ENCODE measurements around the gene PFDN6. TPM values are rescaled to one million over a fixed set of nuclear protein-coding genes. Genes with fewer than 3 reads are reported as not detected.
A peak's percentile ranks its signal among the peaks of the same experiment; 100 is the strongest.

PFDN6 gene
- total RNA-seq, 1 experiment from 2014 or later: 101 TPM

DNA sequence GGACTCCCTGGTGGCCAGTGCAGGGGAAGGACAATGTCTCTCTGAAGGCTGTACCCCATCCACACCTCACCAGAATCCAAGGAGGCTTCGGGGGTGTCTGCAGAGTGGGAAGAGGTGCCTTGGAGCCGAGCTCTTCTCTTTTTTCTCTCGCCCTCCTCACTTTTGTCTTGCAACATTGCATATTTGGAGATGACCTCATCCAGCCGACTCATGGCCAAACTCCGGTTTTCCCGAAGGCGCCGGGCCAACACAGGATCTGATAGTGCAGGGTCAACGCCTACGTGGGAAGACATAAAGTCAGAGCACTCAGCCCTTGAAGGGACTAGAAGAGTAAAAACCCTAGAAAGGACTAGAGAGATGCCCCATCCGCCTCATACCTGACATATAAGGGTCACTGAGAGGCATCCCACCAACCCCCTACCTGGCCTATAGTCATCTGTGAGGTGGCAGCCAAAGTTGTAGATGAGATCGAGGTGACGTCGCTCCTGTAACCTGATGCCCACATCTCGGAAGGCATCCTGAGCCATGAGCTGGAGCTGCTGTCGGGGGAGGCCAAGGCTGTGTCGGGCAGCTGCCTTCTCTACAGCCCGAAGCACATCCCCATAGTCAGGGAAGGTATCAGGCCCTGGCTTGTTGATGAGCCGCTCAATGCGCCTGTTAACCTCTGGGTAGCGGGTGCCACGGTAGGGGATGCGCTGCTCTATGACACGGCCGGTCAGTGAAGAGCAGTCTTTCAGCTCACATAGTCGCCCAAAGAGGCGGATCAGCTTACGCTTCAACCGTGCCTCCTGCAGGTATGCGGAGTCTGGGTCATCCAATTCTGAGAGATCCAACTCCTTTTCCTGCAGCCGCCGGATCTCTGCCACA lies 31.1 kb downstream of the PFDN6 start:
- no TSS peak for BruUV-seq (replicated peaks)
- Histone ChIP-seq H3K27me3 (ENCODE audit: control insufficient read depth, insufficient read depth, low read length) (no peaks in the 10 kb centered on the region), H3K4me3 (ENCODE audit: low read depth in 2 of 2, low read length in 2 of 2) (peak overlapping the region; percentile 65 to 81), H3K9me3 (ENCODE audit: control insufficient read depth, insufficient read depth, low read depth, low read length) (no peaks in the 10 kb centered on the region), H3K27ac (ENCODE audit: low read length) (peak overlapping the region; percentile 89), H3K4me1 (ENCODE audit: control insufficient read depth, insufficient read depth, low read length) (peaks cover 54% of the 10 kb centered on the region), H3K36me3 (ENCODE audit: control insufficient read depth, insufficient read depth, low read length) (peaks cover 18% of the 10 kb centered on the region)
- ATAC-seq (no peak), DNase-seq (ENCODE audit: low read depth, low spot score) (no peak)
- TF ChIP-seq TCF7L2 (IDR thresholded peaks at IDR 0.05; ENCODE audit: low read depth, low read length) (no peak), POLR2AphosphoS5 (IDR thresholded peaks at IDR 0.05; ENCODE audit: low read depth, low read length) (no peak), SIN3A (IDR thresholded peaks at IDR 0.05; ENCODE audit: borderline replicate concordance, insufficient read depth, low read depth, low read length) (no peak)
- TF ChIP-seq, protein P1, sequence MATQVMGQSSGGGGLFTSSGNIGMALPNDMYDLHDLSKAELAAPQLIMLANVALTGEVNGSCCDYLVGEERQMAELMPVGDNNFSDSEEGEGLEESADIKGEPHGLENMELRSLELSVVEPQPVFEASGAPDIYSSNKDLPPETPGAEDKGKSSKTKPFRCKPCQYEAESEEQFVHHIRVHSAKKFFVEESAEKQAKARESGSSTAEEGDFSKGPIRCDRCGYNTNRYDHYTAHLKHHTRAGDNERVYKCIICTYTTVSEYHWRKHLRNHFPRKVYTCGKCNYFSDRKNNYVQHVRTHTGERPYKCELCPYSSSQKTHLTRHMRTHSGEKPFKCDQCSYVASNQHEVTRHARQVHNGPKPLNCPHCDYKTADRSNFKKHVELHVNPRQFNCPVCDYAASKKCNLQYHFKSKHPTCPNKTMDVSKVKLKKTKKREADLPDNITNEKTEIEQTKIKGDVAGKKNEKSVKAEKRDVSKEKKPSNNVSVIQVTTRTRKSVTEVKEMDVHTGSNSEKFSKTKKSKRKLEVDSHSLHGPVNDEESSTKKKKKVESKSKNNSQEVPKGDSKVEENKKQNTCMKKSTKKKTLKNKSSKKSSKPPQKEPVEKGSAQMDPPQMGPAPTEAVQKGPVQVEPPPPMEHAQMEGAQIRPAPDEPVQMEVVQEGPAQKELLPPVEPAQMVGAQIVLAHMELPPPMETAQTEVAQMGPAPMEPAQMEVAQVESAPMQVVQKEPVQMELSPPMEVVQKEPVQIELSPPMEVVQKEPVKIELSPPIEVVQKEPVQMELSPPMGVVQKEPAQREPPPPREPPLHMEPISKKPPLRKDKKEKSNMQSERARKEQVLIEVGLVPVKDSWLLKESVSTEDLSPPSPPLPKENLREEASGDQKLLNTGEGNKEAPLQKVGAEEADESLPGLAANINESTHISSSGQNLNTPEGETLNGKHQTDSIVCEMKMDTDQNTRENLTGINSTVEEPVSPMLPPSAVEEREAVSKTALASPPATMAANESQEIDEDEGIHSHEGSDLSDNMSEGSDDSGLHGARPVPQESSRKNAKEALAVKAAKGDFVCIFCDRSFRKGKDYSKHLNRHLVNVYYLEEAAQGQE (IDR thresholded peaks at IDR 0.05; ENCODE audit: insufficient read depth in 1 of 2, low read depth in 2 of 2, low read length in 1 of 2): no peak
- TF ChIP-seq, protein P2, sequence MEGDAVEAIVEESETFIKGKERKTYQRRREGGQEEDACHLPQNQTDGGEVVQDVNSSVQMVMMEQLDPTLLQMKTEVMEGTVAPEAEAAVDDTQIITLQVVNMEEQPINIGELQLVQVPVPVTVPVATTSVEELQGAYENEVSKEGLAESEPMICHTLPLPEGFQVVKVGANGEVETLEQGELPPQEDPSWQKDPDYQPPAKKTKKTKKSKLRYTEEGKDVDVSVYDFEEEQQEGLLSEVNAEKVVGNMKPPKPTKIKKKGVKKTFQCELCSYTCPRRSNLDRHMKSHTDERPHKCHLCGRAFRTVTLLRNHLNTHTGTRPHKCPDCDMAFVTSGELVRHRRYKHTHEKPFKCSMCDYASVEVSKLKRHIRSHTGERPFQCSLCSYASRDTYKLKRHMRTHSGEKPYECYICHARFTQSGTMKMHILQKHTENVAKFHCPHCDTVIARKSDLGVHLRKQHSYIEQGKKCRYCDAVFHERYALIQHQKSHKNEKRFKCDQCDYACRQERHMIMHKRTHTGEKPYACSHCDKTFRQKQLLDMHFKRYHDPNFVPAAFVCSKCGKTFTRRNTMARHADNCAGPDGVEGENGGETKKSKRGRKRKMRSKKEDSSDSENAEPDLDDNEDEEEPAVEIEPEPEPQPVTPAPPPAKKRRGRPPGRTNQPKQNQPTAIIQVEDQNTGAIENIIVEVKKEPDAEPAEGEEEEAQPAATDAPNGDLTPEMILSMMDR (IDR thresholded peaks at IDR 0.05): no peak
- ChIA-PET POLR2A (no interaction called here), CTCF (interaction anchor here (0.6 kb wide), 1 partner anchor 90 kb away, joined by 11 read pairs; the partner anchor contains the start of gene PHF1)
- in situ Hi-C loops (cut with HindIII; ENCODE audit: low pct_unique_long_range_greater_than_20kb, low sequenced_read_pairs): no loop called here
- intact Hi-C loops (cut with micrococcal nuclease; ENCODE audit: unreplicated experiment): no loop called here

DNA sequence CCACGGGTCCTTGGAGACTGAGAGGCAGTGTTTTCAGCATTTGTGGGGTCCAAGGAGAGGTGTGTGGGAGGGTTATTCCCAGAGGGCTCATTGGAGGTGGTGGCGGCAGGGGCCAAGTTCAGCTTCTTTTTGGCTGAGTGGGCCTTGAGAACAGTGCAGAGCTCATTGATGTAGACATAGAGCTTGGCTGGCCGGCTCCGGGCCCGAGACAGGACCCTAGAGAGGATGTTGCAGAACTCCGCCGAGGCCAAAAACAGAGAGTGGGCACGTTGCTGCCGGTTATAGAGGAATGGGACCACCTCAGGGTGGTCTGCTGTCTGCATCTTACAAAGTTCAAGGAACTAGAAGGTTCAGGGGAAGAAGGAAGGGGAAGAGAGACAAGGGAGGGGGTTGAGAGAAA lies 31.8 kb downstream of the PFDN6 start:
- Histone ChIP-seq H3K4me1 (ENCODE audit: control insufficient read depth, insufficient read depth, low read length) (peaks cover 51% of the 10 kb centered on the region), H3K27ac (ENCODE audit: low read length) (peak overlapping the region; percentile 89), H3K27me3 (ENCODE audit: control insufficient read depth, insufficient read depth, low read length) (no peaks in the 10 kb centered on the region), H3K36me3 (ENCODE audit: control insufficient read depth, insufficient read depth, low read length) (peaks cover 18% of the 10 kb centered on the region), H3K4me3 (ENCODE audit: low read depth in 2 of 2, low read length in 2 of 2) (peak overlapping the region; percentile 65 to 81), H3K9me3 (ENCODE audit: control insufficient read depth, insufficient read depth, low read depth, low read length) (no peaks in the 10 kb centered on the region)
- CTCF ChIA-PET: no interaction called here
- no peak for TF ChIP-seq TCF7L2 (IDR thresholded peaks at IDR 0.05; ENCODE audit: low read depth, low read length)
- TF ChIP-seq, protein P1 (IDR thresholded peaks at IDR 0.05; ENCODE audit: insufficient read depth in 1 of 2, low read depth in 2 of 2, low read length in 1 of 2): no peak
- TF ChIP-seq, protein P2 (IDR thresholded peaks at IDR 0.05): no peak
- DNase-seq (ENCODE audit: low read depth, low spot score) (no peak), ATAC-seq (no peak)
- in situ Hi-C loops (cut with HindIII; ENCODE audit: low pct_unique_long_range_greater_than_20kb, low sequenced_read_pairs): no loop called here
- BruUV-seq (replicated peaks): no TSS peak
- POLR2A ChIA-PET: interaction anchor here (0.7 kb wide), 1 partner anchor 53 kb away, joined by 3 read pairs; no protein-coding TSS in a partner anchor
- intact Hi-C loops (cut with micrococcal nuclease; ENCODE audit: unreplicated experiment): no loop called here

Measured in Panc1 (cell line).